ENCODE results near the gene PSG2. TPM values are rescaled to one million over a fixed set of nuclear protein-coding genes. Genes with fewer than 3 reads are reported as not detected.
"Not testable (repeated sequence)": the region's sequence is repeated elsewhere in the genome, so short reads cannot be mapped to it uniquely, and the experiment has no call there.

The PSG2 gene
- total RNA-seq = not detected in 2 replicates
- not detected in 2 replicates for polyA plus RNA-seq
- polyA plus RNA-seq (2011; cell fraction: cytosol; rRNA removed) = not detected in 2 replicates
- polyA plus RNA-seq (2011; cell fraction: nucleus; rRNA removed) = not detected in 2 replicates
- polyA plus RNA-seq (2012) = not detected in 2 replicates
- polyA minus RNA-seq = not detected in 2 replicates
- not detected for polyA minus RNA-seq (2011; cell fraction: cytosol; rRNA and poly(A)+ RNA removed)
- polyA minus RNA-seq (2011; cell fraction: nucleus; rRNA and poly(A)+ RNA removed) = not detected in 2 replicates
- not detected for Bru-seq, nascent RNA
- not detected for BruChase-seq, experiment 1, labeled RNA remaining after a 6-hour chase
- BruChase-seq, experiment 2, labeled RNA remaining after a 2-hour chase = not detected
- long read RNA-seq = 0 reads

GRCh38 chr19:43082601-43083000 is at the start of gene PSG2:
Gene PSG2, minus strand, starts transcription at chr19:43082701. Its CDS starts 132 bp downstream, at chr19:43082569.
- FAIRE-seq; BruUV-seq (replicated peaks); H3K4me1 ChIP-seq (ENCODE audit: control insufficient read depth, extremely low read depth, insufficient read depth, low read length); H3K9me1 ChIP-seq (replicated peaks; ENCODE audit: control insufficient read depth, extremely low read depth, insufficient read depth, low read length); H2AFZ ChIP-seq (ENCODE audit: low read depth, low read length); H3K27ac ChIP-seq (ENCODE audit: insufficient read depth, low read depth, low read length); intact Hi-C loops (cut with micrococcal nuclease); H3K36me3 ChIP-seq (ENCODE audit: control insufficient read depth in 2 of 2, extremely low read depth in 1 of 2, insufficient read depth in 2 of 2, low read length in 2 of 2); POLR2A ChIA-PET; H3K9me3 ChIP-seq (replicated peaks; ENCODE audit: control insufficient read depth, insufficient read depth, low read length); DNase-seq (ENCODE audit: low read depth, low spot score); dilution Hi-C loops (cut with MboI; ENCODE audit: extremely low pct_ligation_motif_present, low sequenced_read_pairs); CTCF ChIA-PET; H3K4me2 ChIP-seq (ENCODE audit: insufficient read depth, low read length); H3K9ac ChIP-seq (replicated peaks; ENCODE audit: extremely low read depth, insufficient read depth, low read length); H3K27me3 ChIP-seq (ENCODE audit: control insufficient read depth in 2 of 2, insufficient read depth in 2 of 2, low read length in 2 of 2); H3K79me2 ChIP-seq (ENCODE audit: control insufficient read depth, insufficient read depth, low read length); H4K20me1 ChIP-seq (replicated peaks; ENCODE audit: control insufficient read depth, extremely low read depth, insufficient read depth, low read length); H3K4me3 ChIP-seq (replicated peaks in 1 of 3; ENCODE audit: insufficient read depth in 1 of 3, low read depth in 1 of 3, low read length in 3 of 3): not testable (repeated sequence)

- H3K9me3 ChIP-seq (replicated peaks; ENCODE audit: control insufficient read depth, insufficient read depth, low read length); H3K9me1 ChIP-seq (replicated peaks; ENCODE audit: control insufficient read depth, extremely low read depth, insufficient read depth, low read length); DNase-seq (ENCODE audit: low read depth, low spot score); H3K4me3 ChIP-seq (replicated peaks in 1 of 3; ENCODE audit: insufficient read depth in 1 of 3, low read depth in 1 of 3, low read length in 3 of 3); H3K4me2 ChIP-seq (ENCODE audit: insufficient read depth, low read length); FAIRE-seq; H4K20me1 ChIP-seq (replicated peaks; ENCODE audit: control insufficient read depth, extremely low read depth, insufficient read depth, low read length); CTCF ChIA-PET; H2AFZ ChIP-seq (ENCODE audit: low read depth, low read length); dilution Hi-C loops (cut with MboI; ENCODE audit: extremely low pct_ligation_motif_present, low sequenced_read_pairs); BruUV-seq (replicated peaks); H3K4me1 ChIP-seq (ENCODE audit: control insufficient read depth, extremely low read depth, insufficient read depth, low read length); H3K27ac ChIP-seq (ENCODE audit: insufficient read depth, low read depth, low read length); H3K79me2 ChIP-seq (ENCODE audit: control insufficient read depth, insufficient read depth, low read length); POLR2A ChIA-PET; H3K9ac ChIP-seq (replicated peaks; ENCODE audit: extremely low read depth, insufficient read depth, low read length); H3K27me3 ChIP-seq (ENCODE audit: control insufficient read depth in 2 of 2, insufficient read depth in 2 of 2, low read length in 2 of 2); H3K36me3 ChIP-seq (ENCODE audit: control insufficient read depth in 2 of 2, extremely low read depth in 1 of 2, insufficient read depth in 2 of 2, low read length in 2 of 2); intact Hi-C loops (cut with micrococcal nuclease): not testable (repeated sequence)
These were observed 48.9 kb upstream of the PSG2 start for GRCh38 chr19:43131281-43131842.

GRCh38 chr19:43129197-43129596 is 46.7 kb upstream of the PSG2 start:
- CTCF ChIA-PET = not testable (repeated sequence)

GRCh38 chr19:43127336-43127735 is 44.8 kb upstream of the PSG2 start:
- H3K27ac ChIP-seq (ENCODE audit: insufficient read depth, low read depth, low read length); H2AFZ ChIP-seq (ENCODE audit: low read depth, low read length); BruUV-seq (replicated peaks): not testable (repeated sequence)

More at GRCh38 chr19:43129197-43129596, 46.7 kb upstream of the PSG2 start:
- H2AFZ ChIP-seq (ENCODE audit: low read depth, low read length); H3K27ac ChIP-seq (ENCODE audit: insufficient read depth, low read depth, low read length); H3K9me3 ChIP-seq (replicated peaks; ENCODE audit: control insufficient read depth, insufficient read depth, low read length); DNase-seq (ENCODE audit: low read depth, low spot score); H3K9ac ChIP-seq (replicated peaks; ENCODE audit: extremely low read depth, insufficient read depth, low read length); H3K4me2 ChIP-seq (ENCODE audit: insufficient read depth, low read length); POLR2A ChIA-PET; H3K36me3 ChIP-seq (ENCODE audit: control insufficient read depth in 2 of 2, extremely low read depth in 1 of 2, insufficient read depth in 2 of 2, low read length in 2 of 2); H3K4me1 ChIP-seq (ENCODE audit: control insufficient read depth, extremely low read depth, insufficient read depth, low read length); H3K79me2 ChIP-seq (ENCODE audit: control insufficient read depth, insufficient read depth, low read length); intact Hi-C loops (cut with micrococcal nuclease); FAIRE-seq; H3K9me1 ChIP-seq (replicated peaks; ENCODE audit: control insufficient read depth, extremely low read depth, insufficient read depth, low read length); dilution Hi-C loops (cut with MboI; ENCODE audit: extremely low pct_ligation_motif_present, low sequenced_read_pairs); H4K20me1 ChIP-seq (replicated peaks; ENCODE audit: control insufficient read depth, extremely low read depth, insufficient read depth, low read length); H3K27me3 ChIP-seq (ENCODE audit: control insufficient read depth in 2 of 2, insufficient read depth in 2 of 2, low read length in 2 of 2); H3K4me3 ChIP-seq (replicated peaks in 1 of 3; ENCODE audit: insufficient read depth in 1 of 3, low read depth in 1 of 3, low read length in 3 of 3); BruUV-seq (replicated peaks): not testable (repeated sequence)

More at GRCh38 chr19:43127336-43127735, 44.8 kb upstream of the PSG2 start:
- intact Hi-C loops (cut with micrococcal nuclease); POLR2A ChIA-PET; H3K79me2 ChIP-seq (ENCODE audit: control insufficient read depth, insufficient read depth, low read length); H4K20me1 ChIP-seq (replicated peaks; ENCODE audit: control insufficient read depth, extremely low read depth, insufficient read depth, low read length); DNase-seq (ENCODE audit: low read depth, low spot score); FAIRE-seq; H3K9me3 ChIP-seq (replicated peaks; ENCODE audit: control insufficient read depth, insufficient read depth, low read length); H3K4me1 ChIP-seq (ENCODE audit: control insufficient read depth, extremely low read depth, insufficient read depth, low read length); H3K9me1 ChIP-seq (replicated peaks; ENCODE audit: control insufficient read depth, extremely low read depth, insufficient read depth, low read length); H3K36me3 ChIP-seq (ENCODE audit: control insufficient read depth in 2 of 2, extremely low read depth in 1 of 2, insufficient read depth in 2 of 2, low read length in 2 of 2); H3K4me2 ChIP-seq (ENCODE audit: insufficient read depth, low read length); H3K27me3 ChIP-seq (ENCODE audit: control insufficient read depth in 2 of 2, insufficient read depth in 2 of 2, low read length in 2 of 2); H3K4me3 ChIP-seq (replicated peaks in 1 of 3; ENCODE audit: insufficient read depth in 1 of 3, low read depth in 1 of 3, low read length in 3 of 3); H3K9ac ChIP-seq (replicated peaks; ENCODE audit: extremely low read depth, insufficient read depth, low read length); CTCF ChIA-PET; dilution Hi-C loops (cut with MboI; ENCODE audit: extremely low pct_ligation_motif_present, low sequenced_read_pairs): not testable (repeated sequence)
